ENCODE data around the gene MBD2.

DNA sequence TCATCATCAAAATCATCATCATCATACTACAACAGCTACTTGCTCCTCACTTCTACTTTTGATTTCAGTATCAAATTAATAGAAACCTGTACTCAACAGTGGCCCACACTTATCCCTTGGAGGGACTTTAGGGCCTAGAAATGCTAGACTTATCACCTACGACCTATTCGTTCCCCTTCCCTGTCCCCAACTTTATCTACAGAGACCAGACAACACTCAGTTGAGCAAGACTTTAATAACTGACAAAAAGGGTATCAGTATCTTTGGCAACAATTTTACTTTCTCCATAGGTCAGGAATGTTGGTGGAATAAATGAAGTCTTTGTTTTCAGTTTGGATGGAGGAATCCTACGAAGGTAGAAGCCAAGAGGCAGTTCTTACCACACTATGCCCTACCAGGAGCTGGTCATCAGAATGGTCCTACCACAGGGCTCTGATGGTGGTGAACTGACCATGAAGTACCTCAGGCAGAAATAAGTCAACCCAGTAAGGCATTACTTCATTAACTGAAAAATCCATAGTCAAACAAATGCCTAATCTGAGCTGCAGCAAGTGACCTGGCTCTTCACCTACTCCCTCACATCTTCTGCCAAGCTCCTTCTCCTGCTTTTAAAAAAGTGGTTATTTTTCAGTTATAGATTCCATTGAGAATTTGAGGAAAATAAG, 26.6 kb downstream of the MBD2 start:
- TF ChIP-seq, protein P1, sequence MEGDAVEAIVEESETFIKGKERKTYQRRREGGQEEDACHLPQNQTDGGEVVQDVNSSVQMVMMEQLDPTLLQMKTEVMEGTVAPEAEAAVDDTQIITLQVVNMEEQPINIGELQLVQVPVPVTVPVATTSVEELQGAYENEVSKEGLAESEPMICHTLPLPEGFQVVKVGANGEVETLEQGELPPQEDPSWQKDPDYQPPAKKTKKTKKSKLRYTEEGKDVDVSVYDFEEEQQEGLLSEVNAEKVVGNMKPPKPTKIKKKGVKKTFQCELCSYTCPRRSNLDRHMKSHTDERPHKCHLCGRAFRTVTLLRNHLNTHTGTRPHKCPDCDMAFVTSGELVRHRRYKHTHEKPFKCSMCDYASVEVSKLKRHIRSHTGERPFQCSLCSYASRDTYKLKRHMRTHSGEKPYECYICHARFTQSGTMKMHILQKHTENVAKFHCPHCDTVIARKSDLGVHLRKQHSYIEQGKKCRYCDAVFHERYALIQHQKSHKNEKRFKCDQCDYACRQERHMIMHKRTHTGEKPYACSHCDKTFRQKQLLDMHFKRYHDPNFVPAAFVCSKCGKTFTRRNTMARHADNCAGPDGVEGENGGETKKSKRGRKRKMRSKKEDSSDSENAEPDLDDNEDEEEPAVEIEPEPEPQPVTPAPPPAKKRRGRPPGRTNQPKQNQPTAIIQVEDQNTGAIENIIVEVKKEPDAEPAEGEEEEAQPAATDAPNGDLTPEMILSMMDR (IDR thresholded peaks at IDR 0.05; ENCODE audit: insufficient read depth, low read length, poor library complexity, severe bottlenecking): no peak
- TF ChIP-seq EZH2phosphoT487 (conservative IDR thresholded peaks at IDR 0.05; ENCODE audit: low read length): no peak
